Anterior cingulate cortex (tissue), 58 donors: Measurements from ENCODE around the gene NAA25.

Source experiments
- DNase-seq, 58 donors: peaks; one replicate each; lab custom pipeline; 2025; lab: John Stamatoyannopoulos, UW

Gene NAA25

DNA sequence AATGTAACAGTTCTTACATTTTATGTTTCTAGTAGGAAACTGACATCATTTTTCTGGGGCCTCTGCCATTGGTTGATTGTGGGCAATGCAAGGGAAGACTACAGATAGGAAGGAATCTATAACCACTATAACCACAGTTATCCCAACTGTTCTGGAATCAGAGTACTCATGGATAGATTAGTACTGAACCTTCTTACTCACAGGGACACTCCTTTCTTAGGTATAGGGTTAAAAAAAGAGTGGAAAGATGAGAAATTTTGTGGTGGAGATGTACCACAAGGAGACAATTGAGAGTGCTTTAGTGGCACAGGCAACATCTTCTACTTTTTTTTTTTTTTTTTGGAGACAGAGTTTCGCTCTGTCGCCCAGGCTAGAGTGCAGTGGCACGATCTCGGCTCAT lies 116.6 kb downstream of the NAA25 start:
- DNase-seq: no peak

DNA sequence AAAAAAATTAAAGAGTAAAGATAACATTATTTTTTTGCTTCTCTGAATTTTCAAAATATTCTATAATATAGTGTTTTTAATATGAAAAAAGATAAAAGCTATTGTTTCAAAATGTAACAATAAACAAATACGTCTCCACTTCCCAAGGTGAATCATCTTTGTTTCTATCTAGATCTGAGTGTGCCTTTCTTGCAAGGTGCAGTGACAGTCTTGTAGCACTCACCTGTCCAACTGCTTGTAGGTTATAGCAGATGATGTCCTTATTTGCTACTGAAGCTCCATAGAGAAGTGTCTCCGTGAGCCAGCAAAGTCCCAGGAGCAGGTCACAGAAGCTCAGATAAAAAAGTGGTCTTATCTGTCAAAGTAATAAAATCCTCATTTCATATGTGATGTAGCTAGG lies 117.0 kb downstream of the NAA25 start:
- DNase-seq: no peak

GRCh38 chr12:111984820-111985219 lies 123.8 kb downstream of the NAA25 start:
- DNase-seq: no peak

GRCh38 chr12:111981987-111982386 lies 126.6 kb downstream of the NAA25 start:
- DNase-seq: no peak

DNA sequence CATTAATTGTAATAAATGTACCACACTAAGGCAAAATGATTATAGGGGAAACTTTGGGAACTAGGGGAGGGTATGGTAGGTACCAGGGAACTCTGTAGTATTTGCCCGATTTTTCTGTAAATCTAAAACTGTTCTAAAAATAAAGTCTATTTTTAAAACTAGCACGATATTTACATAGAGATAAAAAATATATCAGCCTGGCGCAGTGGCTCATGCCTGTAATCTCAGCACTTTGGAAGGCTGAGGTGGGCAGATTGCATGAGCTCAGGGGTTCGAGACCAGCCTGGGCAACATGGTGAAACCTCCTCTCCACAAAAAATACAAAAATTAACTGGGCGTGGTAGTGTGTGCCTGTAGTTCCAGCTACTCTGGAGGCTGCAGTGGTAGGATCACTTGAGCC lies 128.0 kb downstream of the NAA25 start:
- DNase-seq: no peak

GRCh38 chr12:111978545-111978944 lies 130.0 kb downstream of the NAA25 start:
- DNase-seq: no peak

- no peak for DNase-seq
Observed at GRCh38 chr12:111976860-111977259, 131.7 kb downstream of the NAA25 start.
